Kidney (tissue), 14 donors: ENCODE measurements around the gene ATP2C2. TPM values are rescaled to one million over a fixed set of nuclear protein-coding genes. Genes with fewer than 3 reads are reported as not detected.

Source experiments
- DNase-seq, 5 donors: peaks; one replicate each; pipeline ENCODE4 v3.0.0-alpha.2; 2013 to 2020
- FAIRE-seq: peaks from 2 replicates; lab custom pipeline; 2012; peaks lifted over from hg19 to GRCh38; lab: Jason Lieb, UNC
- H3K27ac ChIP-seq, 2 donors: one replicate each; pipeline ENCODE4 v1.7.0; 2013; ENCODE audit warnings: low read depth in 2 of 2, low read length in 2 of 2, inconsistent platforms in 1 of 2
- H3K27me3 ChIP-seq: one replicate; pipeline ENCODE4 v1.7.1; 2013; ENCODE audit warnings: low read length, inconsistent platforms; ENCODE audit not compliant: control insufficient read depth, insufficient read depth
- H3K36me3 ChIP-seq, 3 donors: one replicate each; pipeline versions ENCODE4 v1.7.0 to v1.7.1; 2013; ENCODE audit warnings: low read length in 3 of 3, control low read depth in 1 of 3, inconsistent platforms in 1 of 3; ENCODE audit not compliant: insufficient read depth in 3 of 3, control insufficient read depth in 2 of 3
- H3K4me1 ChIP-seq, 3 donors: one replicate each; pipeline versions ENCODE4 v1.7.0 to v1.7.1; 2013; ENCODE audit warnings: low read length in 3 of 3, inconsistent platforms in 1 of 3, low read depth in 1 of 3; ENCODE audit not compliant: control insufficient read depth in 2 of 3, insufficient read depth in 2 of 3
- H3K4me3 ChIP-seq, 3 donors: one replicate each; pipeline versions ENCODE4 v1.7.0 to v1.8.1; 2013; ENCODE audit warnings: low read length in 3 of 3, control low read depth in 1 of 3, inconsistent platforms in 1 of 3
- H3K9ac ChIP-seq, 3 donors: one replicate each; pipeline versions ENCODE4 v1.7.0 to v1.7.1; 2013; ENCODE audit warnings: low read length in 3 of 3, control low read depth in 1 of 3, inconsistent platforms in 1 of 3
- H3K9me3 ChIP-seq, 3 donors: one replicate each; pipeline versions ENCODE4 v1.7.0 to v1.7.1; 2013; ENCODE audit warnings: low read length in 3 of 3, control low read depth in 1 of 3, inconsistent platforms in 1 of 3; ENCODE audit not compliant: control insufficient read depth in 2 of 3, insufficient read depth in 1 of 3
- CTCF ChIP-seq: IDR thresholded peaks from 3 replicates; pipeline ENCODE4 v1.5.1; 2012; ENCODE audit warnings: mild to moderate bottlenecking, moderate library complexity, borderline replicate concordance; ENCODE audit not compliant: insufficient read depth; ENCODE audit errors: extremely low read depth
- intact Hi-C: fragments of 100-400 bp; cut with DNase I; formaldehyde crosslinking; loops from one replicate; pipeline ENCODE4 v1.11.1; 2022
- polyA plus RNA-seq: library from polyadenylated mRNA; stranded (reverse); fragments of 350-450 nt; fragmentation: Illumina TruSeq; extraction: RNeasy Lipid Tissue Mini Kit (QIAGEN cat#74804); gene quantifications from one replicate; pipeline ENCODE4 v1.2.3, GENCODE V29; 2014; ENCODE audit warnings: low read depth, low replicate concordance; ENCODE audit not compliant: insufficient read depth
- total RNA-seq: library from RNA; stranded (reverse); fragmentation: NEBNext Ultra II Directional; extraction: Animal tissue kit (Norgen Biotek cat#: 25700); gene quantifications from one replicate; pipeline ENCODE4 v1.2.1, GENCODE V29; 2021
- donor health status: control.
- donor health status: control.
- donor health status: control.
- donor health status: control.
- donor health status: control.
- donor health status: DM: yes; HTN: yes; CAD: no.
- donor health status: Normal renal cell carcinoma (clear cell type).

ATP2C2 gene
- total and polyA plus RNA-seq, 2 donors from 2014 or later, result 2.2 to 2.6 TPM

GRCh38 chr16:84413244-84414004, 45.1 kb downstream of the ATP2C2 start:
- H3K36me3 ChIP-seq, result no peaks in the 10 kb centered on the region
- no peaks in the 10 kb centered on the region for H3K27me3 ChIP-seq
- H3K4me3 ChIP-seq, result no peak overlapping the region
- no peak overlapping the region for H3K27ac ChIP-seq
- no peaks in the 10 kb centered on the region for H3K9me3 ChIP-seq
- no peak for TF ChIP-seq CTCF
- DNase-seq, result no peak
- intact Hi-C loops, result no loop called here
- no peak for FAIRE-seq
- peaks cover 0 to 4% (median 0%) of the 10 kb centered on the region in 3 donors for H3K4me1 ChIP-seq
- no peak overlapping the region for H3K9ac ChIP-seq

DNA sequence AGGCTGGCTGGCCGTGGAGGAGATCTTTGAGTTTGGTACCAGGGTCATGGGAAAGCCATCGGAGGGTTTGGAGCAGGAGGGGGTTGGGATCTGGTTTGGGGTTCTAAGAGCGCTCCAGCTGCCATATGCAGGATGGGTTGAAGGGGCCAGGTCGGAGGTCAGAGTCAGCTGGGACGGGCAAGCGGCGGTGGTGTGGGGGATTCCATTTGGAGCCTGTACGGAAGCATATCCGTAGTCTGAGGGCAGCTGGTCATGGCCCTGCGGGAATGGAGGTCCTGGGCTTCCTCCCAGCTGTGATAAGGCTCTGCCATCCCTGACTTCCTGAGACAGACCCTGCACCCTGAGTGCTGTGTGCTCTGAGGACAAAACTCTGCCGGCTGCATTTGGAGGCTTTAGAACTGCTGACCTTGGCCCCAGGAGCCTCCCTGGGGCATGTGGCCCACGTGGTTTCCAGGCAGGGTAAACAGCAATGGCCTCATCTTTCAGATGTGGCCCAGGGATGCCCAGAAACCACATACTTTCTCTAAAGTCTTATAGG, 46.5 kb downstream of the ATP2C2 start:
- intact Hi-C loops, result no loop called here
- no peak for TF ChIP-seq CTCF
- Histone ChIP-seq H3K27me3 (no peaks in the 10 kb centered on the region), H3K36me3 (no peaks in the 10 kb centered on the region), H3K4me3 (no peak overlapping the region), H3K9me3 (no peaks in the 10 kb centered on the region), H3K9ac (no peak overlapping the region), H3K4me1 (peaks cover 0 to 4% (median 0%) of the 10 kb centered on the region in 3 donors), H3K27ac (no peak overlapping the region)
- FAIRE-seq (no peak), DNase-seq (no peak)

DNA sequence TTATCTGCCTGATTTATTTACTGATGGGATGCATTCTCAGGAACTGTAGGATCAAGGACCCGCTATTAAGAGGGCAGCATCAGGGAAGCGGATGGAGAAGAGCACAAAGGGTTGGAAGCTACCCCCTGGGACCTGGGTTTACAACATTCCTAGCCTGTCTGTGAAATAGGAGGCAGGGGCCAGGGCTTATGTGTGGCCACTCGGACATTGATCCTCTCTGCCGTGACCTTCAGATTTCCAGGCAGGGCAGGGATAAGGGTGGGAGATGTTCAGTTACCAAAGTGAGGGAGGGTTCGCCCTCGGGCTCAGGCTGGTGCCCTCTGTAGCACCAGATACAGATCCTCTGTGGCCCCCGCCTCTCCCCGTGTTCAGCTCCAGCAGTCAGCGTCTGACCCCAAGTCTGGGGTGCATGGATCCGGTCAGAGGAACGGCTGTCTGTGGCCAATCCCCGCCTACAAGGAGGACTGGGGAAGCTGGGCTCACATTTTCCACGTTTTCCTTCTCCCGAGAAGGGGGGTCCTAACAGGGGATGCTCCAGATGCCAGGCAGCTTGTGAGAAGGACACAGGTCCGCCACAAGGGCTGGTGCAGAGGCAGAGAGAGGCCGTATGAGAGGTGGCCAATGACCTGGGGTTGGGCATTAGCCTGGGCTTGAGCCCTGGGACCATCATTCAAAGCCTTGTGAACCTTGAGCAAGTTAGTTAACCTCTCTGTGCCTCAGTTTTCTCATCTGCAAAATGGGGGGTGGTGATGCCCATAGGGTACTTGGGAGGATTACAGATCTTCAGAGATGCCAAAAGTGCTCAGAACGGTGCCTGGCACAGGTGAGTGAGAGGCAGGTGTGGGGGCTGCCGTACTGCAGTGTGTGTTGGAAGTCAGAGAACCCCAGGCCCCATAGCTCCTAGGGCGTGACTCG, 48.3 kb downstream of the ATP2C2 start:
- no peak overlapping the region for H3K27ac ChIP-seq
- TF ChIP-seq CTCF, result no peak
- no peaks in the 10 kb centered on the region for H3K36me3 ChIP-seq
- DNase-seq, result peak in 2 of 5 donors; percentile 27 to 68
- no peak overlapping the region for H3K9ac ChIP-seq
- intact Hi-C loops, result no loop called here
- no peaks in the 10 kb centered on the region for H3K9me3 ChIP-seq
- peaks cover 0 to 4% (median 0%) of the 10 kb centered on the region in 3 donors for H3K4me1 ChIP-seq
- H3K4me3 ChIP-seq, result no peak overlapping the region
- no peak for FAIRE-seq
- H3K27me3 ChIP-seq, result no peaks in the 10 kb centered on the region
